Measurements from ENCODE around the gene ITIH3. TPM values are rescaled to one million over a fixed set of nuclear protein-coding genes. Genes with fewer than 3 reads are reported as not detected.

The ITIH3 gene
- polyA plus RNA-seq, 1 donor from 2014 or later, result not detected

DNA sequence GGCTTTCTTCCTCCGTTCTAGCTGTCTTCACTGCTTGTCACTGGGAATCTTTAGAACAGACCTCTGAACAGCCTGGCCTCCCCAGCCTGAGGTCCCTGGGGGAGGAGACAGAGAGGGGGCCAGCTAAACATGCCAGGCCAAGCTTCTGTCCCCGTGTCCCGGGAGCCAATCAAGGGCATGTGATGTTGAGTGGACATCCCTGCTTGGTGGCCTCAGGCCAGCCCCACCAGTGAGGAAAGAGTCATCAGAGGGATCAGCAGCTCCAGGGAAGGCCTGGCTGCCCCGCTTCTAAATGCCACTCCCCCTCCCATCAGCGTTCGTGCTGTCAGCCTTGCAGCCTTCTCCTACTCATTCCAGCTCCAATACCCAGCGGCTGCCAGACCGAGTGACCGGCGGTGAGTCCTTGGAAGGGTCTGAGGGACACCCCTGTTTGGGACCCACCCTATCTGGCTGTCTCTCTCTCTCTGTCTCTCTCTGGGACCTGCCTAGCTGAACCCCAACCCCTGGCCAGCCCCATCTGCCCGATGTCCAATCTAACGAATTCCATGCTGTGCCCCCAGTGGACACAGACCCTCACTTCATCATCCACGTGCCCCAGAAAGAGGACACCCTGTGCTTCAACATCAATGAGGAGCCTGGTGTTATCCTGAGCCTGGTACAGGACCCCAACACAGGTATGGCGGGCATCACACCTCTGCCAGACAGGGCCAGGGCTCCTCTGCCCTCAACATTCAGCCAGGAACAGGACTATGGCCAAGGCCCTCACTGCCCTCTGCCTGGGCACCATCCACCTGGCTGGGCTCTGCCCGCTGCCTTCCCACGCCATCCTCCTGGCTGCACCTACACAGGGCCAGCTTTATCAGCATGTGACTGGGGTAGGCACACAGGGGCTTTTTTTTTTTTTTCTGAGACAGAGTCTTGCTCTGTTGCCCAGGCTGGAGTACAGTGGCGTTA is 6.6 kb upstream of the ITIH3 start:
- no peaks in the 10 kb centered on the region for H3K27me3 ChIP-seq (ENCODE audit: insufficient read depth, low read depth, low read length)
- H3K4me3 ChIP-seq (ENCODE audit: low read length), result no peak overlapping the region
- no peaks in the 10 kb centered on the region for H3F3A ChIP-seq (ENCODE audit: insufficient read depth, low read length, poor library complexity, severe bottlenecking)
- no peaks in the 10 kb centered on the region for H3K36me3 ChIP-seq (ENCODE audit: insufficient read depth, low read length)
- H3K9me2 ChIP-seq (ENCODE audit: insufficient read depth, low read length), result no peaks in the 10 kb centered on the region
- H3K79me2 ChIP-seq (replicated peaks; ENCODE audit: insufficient read depth, low read length), result no peaks in the 10 kb centered on the region
- H3K4me2 ChIP-seq (ENCODE audit: low read length), result no peak overlapping the region
- H3K27ac ChIP-seq (ENCODE audit: low read length), result no peak overlapping the region
- no peak overlapping the region for H2AFZ ChIP-seq (ENCODE audit: low read depth, low read length)
- TF ChIP-seq RAD21 (conservative IDR thresholded peaks at IDR 0.05), result no peak
- no peak for TF ChIP-seq SMC3 (conservative IDR thresholded peaks at IDR 0.05; ENCODE audit: poor library complexity)
- no peak for TF ChIP-seq TAF1 (IDR thresholded peaks at IDR 0.05; ENCODE audit: low read depth)
- H3K9ac ChIP-seq (ENCODE audit: low read length), result no peak overlapping the region
- H4K20me1 ChIP-seq (ENCODE audit: insufficient read depth), result no peaks in the 10 kb centered on the region
- no peaks in the 10 kb centered on the region for H3K9me3 ChIP-seq (ENCODE audit: low read length)

DNA sequence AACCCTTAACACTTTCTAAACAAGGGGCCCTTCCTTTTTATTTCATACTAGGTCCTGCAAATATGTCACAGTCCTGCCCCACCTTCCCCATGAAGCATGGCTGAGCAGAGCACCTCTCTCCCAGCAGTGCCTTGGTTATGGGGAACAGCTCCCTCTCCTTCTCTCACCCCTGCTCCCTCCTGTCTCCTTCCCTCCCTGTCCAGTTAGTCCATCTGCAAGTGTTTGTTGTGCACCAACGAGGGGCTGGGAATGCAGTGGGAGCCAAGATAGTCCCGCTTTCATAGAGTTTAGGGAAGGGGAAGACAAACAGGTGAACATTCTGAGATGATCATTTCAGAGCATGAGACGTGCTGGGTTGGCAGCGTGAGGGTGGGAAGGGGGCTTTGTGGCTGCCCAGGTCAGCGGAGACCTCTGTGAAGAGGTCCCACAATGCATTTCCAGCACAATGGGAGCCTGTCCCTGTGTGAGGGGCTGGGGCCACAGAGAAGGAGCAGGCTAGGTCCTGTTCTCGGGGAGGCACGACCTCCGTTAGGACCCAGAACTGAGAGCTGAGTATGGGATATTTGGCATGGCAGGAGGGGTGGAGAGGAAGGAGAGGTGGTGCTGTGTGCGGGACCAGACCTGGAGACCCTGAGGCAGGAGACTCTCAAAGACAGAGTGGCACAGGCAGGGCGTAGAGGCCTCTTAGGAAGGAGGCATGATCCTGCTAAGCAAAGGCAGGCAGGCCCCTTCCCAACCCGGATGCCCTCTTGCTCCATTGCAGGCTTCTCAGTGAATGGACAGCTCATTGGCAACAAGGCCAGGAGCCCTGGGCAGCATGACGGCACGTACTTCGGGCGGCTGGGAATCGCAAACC is 5.5 kb upstream of the ITIH3 start:
- H3K4me3 ChIP-seq (ENCODE audit: low read length), result no peak overlapping the region
- no peaks in the 10 kb centered on the region for H3F3A ChIP-seq (ENCODE audit: insufficient read depth, low read length, poor library complexity, severe bottlenecking)
- H3K9ac ChIP-seq (ENCODE audit: low read length), result no peak overlapping the region
- no peaks in the 10 kb centered on the region for H3K79me2 ChIP-seq (replicated peaks; ENCODE audit: insufficient read depth, low read length)
- H3K36me3 ChIP-seq (ENCODE audit: insufficient read depth, low read length), result no peaks in the 10 kb centered on the region
- H3K27ac ChIP-seq (ENCODE audit: low read length), result no peak overlapping the region
- H3K9me2 ChIP-seq (ENCODE audit: insufficient read depth, low read length), result no peaks in the 10 kb centered on the region
- H3K4me2 ChIP-seq (ENCODE audit: low read length), result no peak overlapping the region
- H2AFZ ChIP-seq (ENCODE audit: low read depth, low read length), result no peak overlapping the region
- no peaks in the 10 kb centered on the region for H3K27me3 ChIP-seq (ENCODE audit: insufficient read depth, low read depth, low read length)
- TF ChIP-seq RAD21 (conservative IDR thresholded peaks at IDR 0.05) (no peak), REST (IDR thresholded peaks at IDR 0.05; ENCODE audit: borderline replicate concordance) (no peak), MXI1 (conservative IDR thresholded peaks at IDR 0.05; ENCODE audit: poor library complexity, severe bottlenecking) (no peak), TAF1 (IDR thresholded peaks at IDR 0.05; ENCODE audit: low read depth) (no peak), POLR2AphosphoS5 (IDR thresholded peaks at IDR 0.05) (no peak), SMC3 (conservative IDR thresholded peaks at IDR 0.05; ENCODE audit: poor library complexity) (no peak), EP300 (conservative IDR thresholded peaks at IDR 0.05; ENCODE audit: poor library complexity, severe bottlenecking) (no peak), CTCF (IDR thresholded peaks at IDR 0.05; ENCODE audit: poor library complexity, severe bottlenecking) (no peak), EZH2 (IDR thresholded peaks at IDR 0.05; ENCODE audit: borderline replicate concordance, insufficient read depth, low read length, poor library complexity, severe bottlenecking) (no peak)
- H3K9me3 ChIP-seq (ENCODE audit: low read length), result no peaks in the 10 kb centered on the region
- H4K20me1 ChIP-seq (ENCODE audit: insufficient read depth), result no peaks in the 10 kb centered on the region

Measured in neural cell (in vitro differentiated cells).